IPS DF 19.7 (cell line): ENCODE measurements around the gene REEP3.
"Not testable (repeated sequence)": the region's sequence is repeated elsewhere in the genome, so short reads cannot be mapped to it uniquely, and the experiment has no call there.

Source experiments
- DNase-seq: peaks from one replicate; pipeline ENCODE4 v3.0.0-alpha.2; 2013; ENCODE audit warnings: low read depth, low spot score

REEP3 gene

GRCh38 chr10:63520500-63521415 lies at the start of gene REEP3:
Gene REEP3, plus strand, starts transcription at chr10:63521401. Its CDS starts 145 bp downstream, at chr10:63521546.
- DNase-seq = no peak

GRCh38 chr10:63474488-63474887 lies 46.7 kb upstream of the REEP3 start:
- no peak for DNase-seq

GRCh38 chr10:63477927-63478326 lies 43.3 kb upstream of the REEP3 start:
- DNase-seq = no peak

- peak; percentile 73 for DNase-seq
Measured at GRCh38 chr10:63478564-63478963, 42.6 kb upstream of the REEP3 start.

- no peak for DNase-seq
Measured at GRCh38 chr10:63480237-63480636, 41.0 kb upstream of the REEP3 start.

GRCh38 chr10:63481815-63482421 lies 39.3 kb upstream of the REEP3 start:
- DNase-seq = no peak

- DNase-seq = no peak
Measured at GRCh38 chr10:63483983-63484382, 37.2 kb upstream of the REEP3 start.

GRCh38 chr10:63487990-63488389 lies 33.2 kb upstream of the REEP3 start:
- DNase-seq = no peak

GRCh38 chr10:63489838-63490237 lies 31.4 kb upstream of the REEP3 start:
- no peak for DNase-seq

- DNase-seq = no peak
Measured at GRCh38 chr10:63491588-63492316, 29.4 kb upstream of the REEP3 start.

GRCh38 chr10:63492317-63492690 lies 28.9 kb upstream of the REEP3 start:
- not testable (repeated sequence) for DNase-seq

- no peak for DNase-seq
Measured at GRCh38 chr10:63493004-63493403, 28.2 kb upstream of the REEP3 start.

- no peak for DNase-seq
Measured at GRCh38 chr10:63494951-63495350, 26.2 kb upstream of the REEP3 start.

- no peak for DNase-seq
Measured at GRCh38 chr10:63496561-63496960, 24.6 kb upstream of the REEP3 start.

GRCh38 chr10:63497321-63497720 lies 23.9 kb upstream of the REEP3 start:
- DNase-seq = no peak

GRCh38 chr10:63498665-63499064 lies 22.5 kb upstream of the REEP3 start:
- no peak for DNase-seq

- DNase-seq = not testable (repeated sequence)
Measured at GRCh38 chr10:63500551-63500950, 20.6 kb upstream of the REEP3 start.

- DNase-seq = no peak
Measured at GRCh38 chr10:63501954-63502353, 19.2 kb upstream of the REEP3 start.

- DNase-seq = no peak
Measured at GRCh38 chr10:63502832-63503231, 18.4 kb upstream of the REEP3 start.

- DNase-seq = no peak
Measured at GRCh38 chr10:63503395-63503794, 17.8 kb upstream of the REEP3 start.

- no peak for DNase-seq
Measured at GRCh38 chr10:63504145-63504881, 16.9 kb upstream of the REEP3 start.

- no peak for DNase-seq
Measured at GRCh38 chr10:63505562-63505961, 15.6 kb upstream of the REEP3 start.
